Measurements from ENCODE around the gene PROX2.

DNA sequence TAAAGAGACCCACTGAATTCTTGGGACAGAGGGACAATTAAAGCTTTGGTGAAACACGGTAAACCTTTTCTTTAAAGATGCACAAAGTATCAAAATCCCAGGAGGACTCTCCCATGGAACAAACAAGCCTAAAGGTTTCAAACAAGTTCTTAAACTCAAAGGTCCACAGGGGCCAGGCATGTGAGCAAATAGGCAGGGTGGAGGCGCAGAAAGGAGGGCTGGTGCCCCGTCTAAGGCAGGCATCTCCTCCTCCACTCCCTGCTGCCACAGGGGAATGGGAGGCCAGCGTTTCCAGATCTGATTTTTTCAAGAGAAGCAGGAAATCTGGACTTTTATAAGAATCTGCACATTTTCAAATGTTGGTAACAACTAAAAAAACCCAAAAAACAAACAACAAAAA is 39.5 kb upstream of the PROX2 start:
- TF ChIP-seq, protein P1, sequence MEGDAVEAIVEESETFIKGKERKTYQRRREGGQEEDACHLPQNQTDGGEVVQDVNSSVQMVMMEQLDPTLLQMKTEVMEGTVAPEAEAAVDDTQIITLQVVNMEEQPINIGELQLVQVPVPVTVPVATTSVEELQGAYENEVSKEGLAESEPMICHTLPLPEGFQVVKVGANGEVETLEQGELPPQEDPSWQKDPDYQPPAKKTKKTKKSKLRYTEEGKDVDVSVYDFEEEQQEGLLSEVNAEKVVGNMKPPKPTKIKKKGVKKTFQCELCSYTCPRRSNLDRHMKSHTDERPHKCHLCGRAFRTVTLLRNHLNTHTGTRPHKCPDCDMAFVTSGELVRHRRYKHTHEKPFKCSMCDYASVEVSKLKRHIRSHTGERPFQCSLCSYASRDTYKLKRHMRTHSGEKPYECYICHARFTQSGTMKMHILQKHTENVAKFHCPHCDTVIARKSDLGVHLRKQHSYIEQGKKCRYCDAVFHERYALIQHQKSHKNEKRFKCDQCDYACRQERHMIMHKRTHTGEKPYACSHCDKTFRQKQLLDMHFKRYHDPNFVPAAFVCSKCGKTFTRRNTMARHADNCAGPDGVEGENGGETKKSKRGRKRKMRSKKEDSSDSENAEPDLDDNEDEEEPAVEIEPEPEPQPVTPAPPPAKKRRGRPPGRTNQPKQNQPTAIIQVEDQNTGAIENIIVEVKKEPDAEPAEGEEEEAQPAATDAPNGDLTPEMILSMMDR (conservative IDR thresholded peaks at IDR 0.05) = no peak
- TF ChIP-seq EZH2 (IDR thresholded peaks at IDR 0.05; ENCODE audit: low read depth) = no peak
